ENCODE measurements around the gene ERP27. TPM values are rescaled to one million over a fixed set of nuclear protein-coding genes. Genes with fewer than 3 reads are reported as not detected.
A peak's percentile ranks its signal among the peaks of the same experiment; 100 is the strongest.

The ERP27 gene
- total RNA-seq, 2 donors from 2014 or later, result 1.0 to 1.2 TPM

DNA sequence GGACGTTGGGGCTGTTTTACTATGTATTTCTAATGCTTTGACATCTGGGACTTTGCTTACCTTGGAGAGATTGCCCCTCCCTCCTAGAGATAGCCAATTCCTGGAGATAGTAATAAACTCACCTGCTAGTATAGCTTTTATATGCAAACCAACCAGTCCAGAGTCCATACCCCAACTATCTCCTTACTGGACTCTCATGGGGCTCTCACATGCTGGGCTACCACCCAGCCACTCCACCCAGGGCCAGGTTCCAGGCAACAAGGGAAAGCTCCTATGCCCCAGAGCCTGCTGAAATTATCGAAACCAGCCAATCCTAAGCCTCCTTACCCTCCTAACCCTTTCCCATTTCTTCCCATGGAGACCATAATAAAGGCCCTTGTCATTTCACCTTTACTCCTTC is 27.2 kb downstream of the ERP27 start:
- intact Hi-C loops (cut with DNase I), result loop anchor here in 1 of 2 donors (5.0 kb wide), 1 partner anchor 1689 kb away; no protein-coding TSS in a partner anchor
- DNase-seq (ENCODE audit: low spot score), result no peak

DNA sequence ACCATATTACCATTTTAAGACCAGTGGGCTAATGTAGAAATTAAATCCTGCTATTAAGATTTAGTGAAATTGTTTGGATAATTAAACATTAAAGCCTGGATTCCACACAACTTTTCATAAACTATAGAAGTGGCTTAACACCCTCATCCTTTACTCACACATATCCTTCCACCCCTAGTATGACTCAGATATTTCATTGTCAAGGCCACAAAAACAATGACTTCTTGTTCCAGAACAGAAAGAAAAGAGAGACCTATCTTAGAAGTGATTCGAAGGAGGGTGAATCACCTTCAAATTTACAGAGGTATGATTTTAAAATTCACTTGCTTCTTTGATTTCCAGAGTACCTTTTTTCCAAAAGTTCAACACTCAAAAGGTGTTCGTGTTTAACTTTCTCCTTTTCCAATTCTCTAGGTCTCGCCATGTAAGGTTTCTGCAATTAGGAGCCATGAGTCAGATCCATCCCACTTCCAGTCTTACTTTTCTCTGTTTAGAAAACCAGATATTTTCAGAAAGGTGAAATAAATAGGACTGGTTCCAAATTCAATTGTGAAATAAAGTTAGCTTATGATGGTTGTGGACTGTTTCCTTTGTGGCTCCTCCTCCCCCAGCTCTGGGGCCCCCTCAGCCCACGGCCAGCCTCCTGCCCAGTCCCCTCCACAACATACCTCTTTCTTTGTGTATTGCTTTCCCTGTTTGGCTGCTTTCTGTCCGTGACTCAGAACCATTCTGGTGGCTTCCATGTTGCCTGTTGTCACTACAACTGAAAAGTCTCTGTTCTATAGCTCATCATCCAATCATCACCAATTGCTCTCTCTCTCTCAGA is 28.0 kb downstream of the ERP27 start:
- no peak for DNase-seq (ENCODE audit: low spot score)
- intact Hi-C loops (cut with DNase I), result loop anchor here in 1 of 2 donors (5.0 kb wide), 1 partner anchor 1688 kb away; no protein-coding TSS in a partner anchor

DNA sequence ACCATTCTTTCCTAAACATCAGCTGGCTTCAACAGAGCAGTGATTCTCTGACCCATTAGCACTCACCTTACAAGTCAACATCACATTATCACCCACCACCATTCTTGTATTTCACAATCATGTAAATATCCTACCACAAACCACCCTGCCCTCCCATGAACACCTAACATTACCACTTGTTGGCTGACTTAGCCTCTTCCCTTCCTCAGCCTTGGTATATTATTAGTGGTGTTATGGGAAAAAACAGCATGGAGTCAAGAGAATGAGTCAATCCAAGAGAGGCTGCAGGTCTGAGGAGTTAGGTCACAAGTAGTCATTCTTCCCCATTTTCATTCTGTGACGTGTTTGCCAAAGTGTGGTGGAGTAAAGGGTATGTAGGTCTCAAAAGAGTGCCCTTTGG is 30.4 kb downstream of the ERP27 start:
- no peak for DNase-seq (ENCODE audit: low spot score)
- intact Hi-C loops (cut with DNase I), result loop anchor here in 1 of 2 donors (5.0 kb wide), 1 partner anchor 726 kb away; no protein-coding TSS in a partner anchor

DNA sequence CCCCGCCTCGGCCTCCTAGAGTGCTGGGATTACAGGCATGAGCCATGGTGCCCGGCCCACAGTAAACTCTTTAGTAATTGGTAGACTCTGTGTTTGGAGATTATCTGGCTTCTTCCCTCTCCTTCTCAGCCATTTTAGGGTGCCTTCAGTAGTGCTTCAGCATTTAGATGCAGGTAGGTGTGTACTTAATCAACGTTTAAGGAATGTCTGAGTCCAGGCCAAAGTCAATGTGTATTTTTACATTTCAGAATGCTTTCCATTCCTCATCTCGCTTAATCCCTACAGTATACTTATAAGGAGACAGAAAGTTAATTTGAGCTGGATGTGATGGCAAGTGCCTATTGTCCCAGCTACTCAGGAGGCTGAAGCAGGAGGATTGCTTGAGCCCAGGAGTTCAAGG is 32.2 kb downstream of the ERP27 start:
- intact Hi-C loops (cut with DNase I), result loop anchor here in 1 of 2 donors (5.0 kb wide), 1 partner anchor 724 kb away; no protein-coding TSS in a partner anchor
- DNase-seq (ENCODE audit: low spot score), result no peak

DNA sequence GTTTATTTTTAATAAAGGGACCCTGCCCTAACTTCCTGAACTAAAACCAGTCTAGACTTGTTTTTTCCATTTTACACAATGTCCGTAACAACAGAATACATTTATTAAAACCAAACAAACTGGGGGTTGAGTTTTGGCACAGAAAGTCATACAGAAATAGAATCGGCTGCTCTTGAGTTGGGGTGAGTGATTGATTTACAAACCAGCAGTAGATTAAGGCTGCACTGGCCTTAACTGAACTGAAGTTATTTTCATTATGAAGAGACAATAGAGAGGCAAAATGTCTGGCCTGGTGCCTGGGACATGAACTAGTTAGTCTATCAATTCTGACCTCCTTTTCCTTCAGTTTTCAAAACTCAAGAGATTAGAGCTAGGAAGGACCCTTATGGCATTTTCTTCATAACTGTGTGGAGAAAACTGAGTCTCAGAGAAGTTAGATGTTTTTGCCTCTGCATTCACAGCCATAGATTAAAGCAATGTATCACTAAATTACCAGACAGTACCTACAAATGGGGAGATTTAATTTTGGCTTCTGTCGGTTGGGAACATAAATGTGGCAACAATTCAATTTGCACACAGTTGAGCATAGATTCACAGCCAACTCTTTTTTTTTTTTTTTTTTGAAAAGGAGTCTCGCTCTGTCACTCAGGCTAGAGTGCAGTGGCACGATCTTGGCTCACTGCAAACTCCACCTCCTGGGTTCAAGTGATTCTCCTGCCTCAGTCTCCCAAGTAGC is 32.9 kb downstream of the ERP27 start:
- intact Hi-C loops (cut with DNase I), result loop anchor here in 1 of 2 donors (5.0 kb wide), 1 partner anchor 723 kb away; no protein-coding TSS in a partner anchor
- no peak for DNase-seq (ENCODE audit: low spot score)

DNA sequence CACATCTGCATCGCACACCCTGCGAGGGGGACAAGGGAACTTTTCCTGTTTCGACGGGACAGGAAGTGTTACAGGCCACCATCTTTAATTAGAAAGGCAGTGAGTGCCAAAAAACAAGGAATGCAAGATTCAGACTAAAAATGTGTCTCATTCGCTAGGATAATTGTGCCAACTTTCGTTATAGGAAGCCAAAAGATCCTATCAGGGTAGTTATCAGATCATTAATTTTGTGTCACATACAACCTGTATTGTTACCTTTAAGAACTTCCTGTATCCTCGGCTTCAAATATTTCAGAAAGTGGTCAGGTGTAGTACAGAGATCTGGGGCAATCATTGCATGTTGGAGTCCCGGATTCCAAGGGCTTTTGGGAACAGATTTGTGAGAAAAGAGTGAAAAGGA is 33.5 kb downstream of the ERP27 start:
- intact Hi-C loops (cut with DNase I), result loop anchor here in 1 of 2 donors (5.0 kb wide), 1 partner anchor 723 kb away; no protein-coding TSS in a partner anchor
- no peak for DNase-seq (ENCODE audit: low spot score)

DNA sequence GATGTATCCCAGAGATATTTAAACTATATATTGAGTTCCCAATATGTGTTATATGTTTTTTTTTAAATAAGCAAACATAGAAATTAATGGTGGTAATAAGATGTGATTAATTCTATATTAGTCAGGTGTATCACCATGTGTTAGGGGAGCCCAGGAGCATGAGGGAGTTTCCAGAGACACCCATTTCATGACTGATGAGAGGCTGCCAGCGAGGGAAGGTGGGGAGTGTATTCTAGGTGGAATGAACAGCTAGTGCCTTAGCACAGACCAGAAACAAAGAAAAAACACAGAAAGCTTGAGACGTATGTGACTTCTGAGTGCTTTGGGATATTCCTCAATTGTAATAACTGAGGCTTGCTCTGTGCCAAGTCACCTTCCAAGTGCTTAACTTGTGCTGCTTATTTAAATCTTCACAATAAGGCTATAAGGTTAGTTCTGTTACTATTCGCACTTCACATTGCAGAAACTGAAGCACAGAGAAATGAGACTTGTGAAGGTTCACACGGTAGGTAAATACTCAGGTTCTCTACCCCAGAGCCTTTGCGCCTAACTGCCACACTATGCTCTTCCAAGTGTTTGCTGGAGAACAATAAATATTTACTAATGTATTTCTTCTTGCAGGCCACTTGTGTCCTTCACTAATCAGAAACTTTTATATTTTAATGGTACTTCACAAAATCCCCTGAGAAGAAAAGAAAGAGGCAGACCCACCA is 34.8 kb downstream of the ERP27 start:
- intact Hi-C loops (cut with DNase I), result no loop called here
- DNase-seq (ENCODE audit: low spot score), result no peak

DNA sequence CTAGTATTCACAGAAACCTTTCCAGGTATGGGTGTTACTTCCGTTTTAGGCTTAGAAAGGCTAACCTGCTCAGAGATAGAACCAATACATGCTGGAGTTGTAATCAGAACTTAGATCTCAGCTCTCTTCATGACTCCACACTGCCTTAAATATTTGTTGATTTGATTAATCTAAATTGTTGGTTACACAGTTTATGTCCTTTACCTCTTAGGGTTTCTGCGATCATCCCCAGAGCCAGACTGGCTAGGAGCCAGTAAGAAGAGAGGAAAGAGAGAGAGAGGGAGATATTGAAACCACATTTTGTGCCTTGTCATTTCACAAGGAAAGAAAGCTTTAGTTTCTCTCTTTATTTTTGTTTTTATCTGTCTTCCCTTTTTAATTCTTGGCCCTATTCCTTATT is 35.9 kb downstream of the ERP27 start:
- intact Hi-C loops (cut with DNase I), result no loop called here
- no peak for DNase-seq (ENCODE audit: low spot score)

DNA sequence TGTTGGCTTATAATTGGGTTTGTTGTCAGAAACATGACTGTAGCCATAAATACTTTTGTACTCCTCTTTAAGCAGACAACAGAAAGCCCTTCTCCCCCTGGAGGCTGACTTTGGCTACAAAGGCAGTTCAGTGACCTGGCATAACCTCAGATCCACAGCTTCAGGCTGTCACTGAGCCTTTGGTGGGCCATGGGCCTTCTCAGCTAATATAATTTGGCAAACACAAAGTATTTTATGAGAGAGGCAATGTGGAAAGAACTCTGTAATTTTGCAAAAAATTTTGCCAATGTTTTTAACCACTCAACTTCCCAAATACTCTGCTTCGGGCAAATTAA is 37.1 kb downstream of the ERP27 start:
- intact Hi-C loops (cut with DNase I), result no loop called here
- no peak for DNase-seq (ENCODE audit: low spot score)

DNA sequence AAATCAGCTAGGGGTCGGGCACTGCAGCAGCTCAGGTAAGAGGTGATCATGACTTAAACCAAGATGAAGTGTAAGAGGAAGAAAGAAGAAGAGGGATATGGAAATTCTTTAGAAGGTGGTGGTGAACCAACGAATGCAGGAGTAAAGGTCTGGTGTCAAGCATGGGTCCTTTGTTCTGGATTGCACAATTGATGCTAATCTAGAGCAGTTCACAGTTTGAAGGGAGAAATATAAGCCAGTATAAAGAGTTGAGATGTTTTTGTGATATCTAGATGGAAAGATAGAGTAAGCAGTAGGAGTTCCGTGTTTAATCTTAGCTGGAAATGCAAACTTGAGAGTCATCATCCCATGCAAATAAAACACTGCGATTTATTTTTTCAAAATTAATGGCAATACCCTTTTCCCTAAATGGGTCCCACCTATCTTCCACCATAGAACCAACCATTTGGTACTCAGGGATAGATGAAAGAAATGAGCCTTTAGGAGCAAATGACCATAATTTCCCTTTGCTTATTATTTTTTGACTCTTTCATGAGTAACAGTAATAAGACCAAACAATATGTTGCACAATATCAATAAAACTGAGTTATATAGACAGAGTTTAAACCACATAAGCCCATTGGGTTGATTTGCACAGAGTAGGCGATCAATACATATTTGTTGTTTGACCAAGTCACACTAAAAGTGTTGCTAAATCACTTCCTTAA is 37.7 kb downstream of the ERP27 start:
- intact Hi-C loops (cut with DNase I), result no loop called here
- DNase-seq (ENCODE audit: low spot score), result no peak

DNA sequence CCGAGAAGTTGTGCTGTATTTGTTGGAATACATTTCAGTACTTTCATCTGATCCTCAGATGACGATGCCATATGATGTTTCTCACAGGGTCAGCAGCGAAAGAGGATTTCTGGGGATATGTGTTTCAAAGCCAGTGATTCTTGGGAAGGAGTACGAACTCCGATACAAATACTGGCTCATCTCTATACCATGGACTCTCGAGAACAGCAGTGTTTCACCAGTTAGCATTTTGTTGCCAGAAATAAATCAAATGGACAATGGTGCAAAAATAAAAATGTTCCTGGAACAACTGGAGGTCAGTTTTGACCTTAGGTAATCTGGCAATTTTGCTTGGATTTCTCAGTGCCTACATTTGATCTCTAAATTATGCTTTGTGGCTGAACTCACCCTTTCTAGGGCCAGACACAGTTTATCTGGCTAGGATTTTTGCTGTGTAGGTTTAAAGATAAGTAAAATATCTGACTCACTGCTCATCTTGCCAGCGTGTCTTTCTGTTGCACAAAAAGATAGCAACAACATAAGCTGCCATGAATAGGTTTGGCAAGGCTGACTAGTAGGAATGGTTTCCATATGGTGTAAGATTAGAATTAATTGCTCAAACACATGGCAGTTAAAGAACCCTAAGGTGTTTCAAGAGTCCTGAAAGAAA is 41.7 kb downstream of the ERP27 start:
- intact Hi-C loops (cut with DNase I), result no loop called here
- DNase-seq (ENCODE audit: low spot score), result no peak

DNA sequence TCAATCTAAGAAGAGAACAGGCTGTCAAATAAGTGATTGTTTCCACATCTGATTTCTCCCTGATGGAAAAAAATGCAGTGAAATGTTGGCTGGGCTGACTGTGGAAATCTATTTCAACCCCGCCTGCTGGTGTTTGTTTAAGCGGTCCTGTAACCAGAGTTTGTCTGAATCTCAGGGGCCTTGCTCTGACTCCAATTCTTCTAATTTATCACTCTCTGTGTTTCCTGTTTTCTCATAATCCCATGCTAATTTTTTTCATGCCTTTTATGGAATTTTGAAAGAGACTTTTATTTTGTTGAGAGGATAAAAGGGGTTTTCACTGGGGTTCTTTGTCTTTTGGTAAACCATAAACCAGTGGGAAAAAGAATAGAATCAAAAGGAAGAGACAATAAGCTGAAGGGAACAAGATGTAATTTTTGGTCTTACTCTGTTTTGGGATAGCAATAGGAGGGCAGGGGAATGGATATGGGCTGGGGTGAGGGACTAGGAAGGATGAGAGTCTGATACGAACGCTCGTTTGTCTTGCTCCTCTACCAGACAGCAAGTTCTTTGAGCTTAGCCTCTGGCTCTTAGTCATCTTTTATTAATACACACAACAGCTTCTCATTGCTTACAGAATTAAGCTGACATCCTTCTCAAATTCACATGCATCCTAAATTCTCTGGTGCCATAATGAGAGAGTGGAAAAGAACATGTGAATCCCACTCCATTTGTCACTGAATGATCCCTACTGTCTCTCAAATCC is 44.7 kb downstream of the ERP27 start:
- no peak for DNase-seq (ENCODE audit: low spot score)
- intact Hi-C loops (cut with DNase I), result loop anchor here (2.0 to 5.0 kb wide), 2 partner anchors 46 to 53 kb away; no protein-coding TSS in a partner anchor

DNA sequence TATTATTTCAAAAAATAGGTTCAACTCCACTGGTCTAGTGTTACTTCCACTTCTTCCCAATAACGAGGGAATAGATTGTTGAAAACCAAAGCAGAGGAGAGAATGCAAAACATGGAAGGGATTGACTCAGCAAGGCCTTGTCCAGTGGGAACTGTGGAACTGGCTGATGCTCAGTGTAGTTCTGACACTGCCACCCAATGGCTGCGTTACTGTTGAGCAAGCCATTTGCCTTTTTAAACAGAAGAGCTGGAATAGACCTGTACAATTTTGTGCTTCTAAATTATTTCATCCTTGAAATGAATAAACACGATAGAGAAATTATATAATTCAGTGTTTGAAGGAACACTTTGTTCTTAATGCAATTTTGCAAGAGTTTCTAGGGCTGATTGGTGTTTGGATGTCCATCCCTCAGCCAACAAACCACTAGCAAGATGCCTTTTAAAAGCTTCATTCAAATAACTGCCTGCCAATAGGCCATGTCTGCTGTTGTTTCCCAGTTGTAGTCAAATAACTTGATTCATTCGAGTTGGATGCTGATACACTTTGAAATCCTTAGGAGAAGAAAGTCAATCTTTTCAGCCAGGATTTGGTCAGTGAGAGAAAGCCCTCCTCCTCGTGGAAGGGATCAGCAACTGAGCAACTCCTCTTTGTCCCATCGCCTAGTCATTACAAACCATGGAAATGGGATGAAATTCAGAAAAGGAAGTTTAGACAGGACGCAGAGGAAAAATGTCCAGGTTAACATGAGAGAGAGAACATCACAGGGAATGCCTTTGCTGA is 45.4 kb downstream of the ERP27 start:
- intact Hi-C loops (cut with DNase I), result loop anchor here (2.0 to 5.0 kb wide), 2 partner anchors 46 to 52 kb away; no protein-coding TSS in a partner anchor
- DNase-seq (ENCODE audit: low spot score), result peak; percentile 84

DNA sequence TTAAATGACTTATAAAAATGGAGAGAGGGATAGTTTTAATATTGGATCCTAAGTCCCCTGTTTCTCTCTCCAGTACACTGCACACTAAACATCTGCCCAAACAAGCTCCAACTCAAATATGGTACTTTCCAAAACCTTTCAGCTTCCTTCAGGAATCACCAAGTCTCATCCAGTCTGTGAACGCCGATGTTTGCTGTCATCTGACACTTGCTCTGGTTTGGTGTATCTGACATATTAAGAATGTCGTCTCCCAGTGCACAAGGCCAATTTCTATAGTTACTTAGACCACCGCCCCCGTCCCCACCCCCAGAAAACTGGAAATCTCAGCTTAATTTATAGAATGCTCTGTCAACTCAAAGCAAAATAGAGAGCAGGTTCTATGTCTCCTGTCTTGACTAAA is 47.6 kb downstream of the ERP27 start:
- DNase-seq (ENCODE audit: low spot score), result no peak
- intact Hi-C loops (cut with DNase I), result loop anchor here in 1 of 2 donors (5.0 kb wide), 1 partner anchor 43 kb away; no protein-coding TSS in a partner anchor

DNA sequence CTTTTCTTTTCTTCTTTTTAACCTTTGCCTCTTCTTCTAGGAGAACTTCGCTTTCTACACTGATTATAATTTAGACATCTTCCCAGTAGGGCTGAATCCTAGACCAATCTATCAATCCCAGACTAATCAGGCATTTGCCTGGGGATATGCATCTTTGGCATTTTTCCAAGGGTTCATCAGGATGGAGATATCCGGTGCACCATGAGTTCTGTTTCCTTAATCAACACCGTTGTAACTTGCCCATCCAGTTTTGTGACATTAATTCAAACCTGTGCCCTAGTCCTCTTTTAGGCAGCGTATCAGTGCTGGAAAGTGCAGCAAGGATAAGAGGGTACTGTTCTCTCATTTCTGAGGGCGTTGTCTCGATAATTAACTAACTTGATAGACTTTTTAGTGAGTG is 52.1 kb downstream of the ERP27 start:
- intact Hi-C loops (cut with DNase I), result no loop called here
- no peak for DNase-seq (ENCODE audit: low spot score)

DNA sequence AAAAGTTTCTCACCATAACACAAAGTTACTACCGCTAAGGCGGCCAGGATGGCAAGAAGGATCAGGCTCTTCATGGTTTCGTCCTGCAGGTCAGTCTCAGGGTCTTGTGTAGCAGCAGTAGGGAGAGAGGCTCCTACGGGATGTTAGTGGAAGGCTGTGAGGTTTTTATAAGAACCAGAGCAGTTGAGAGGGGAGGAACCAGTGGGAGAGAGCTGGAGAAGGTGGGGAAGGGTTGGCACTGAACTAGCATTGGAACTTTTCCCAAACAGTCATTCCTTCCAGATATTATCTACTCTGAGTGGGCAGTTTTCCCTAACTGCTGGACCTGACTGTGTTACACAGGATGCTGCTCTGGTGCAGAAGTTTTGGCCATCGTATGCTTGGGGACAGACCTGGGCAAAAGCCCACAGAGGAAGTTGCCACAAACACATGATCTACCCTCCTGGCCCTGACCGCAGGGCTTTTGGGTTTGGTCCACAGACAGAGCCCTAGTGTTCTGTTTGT is 52.6 kb downstream of the ERP27 start, which contains the start of gene MGP:
Gene MGP (minus strand): TSS at position 137 of the 504 bp plus-strand sequence. CDS start 63 bp downstream, at position 74.
- intact Hi-C loops (cut with DNase I), result no loop called here
- DNase-seq (ENCODE audit: low spot score), result peak; percentile 82

DNA sequence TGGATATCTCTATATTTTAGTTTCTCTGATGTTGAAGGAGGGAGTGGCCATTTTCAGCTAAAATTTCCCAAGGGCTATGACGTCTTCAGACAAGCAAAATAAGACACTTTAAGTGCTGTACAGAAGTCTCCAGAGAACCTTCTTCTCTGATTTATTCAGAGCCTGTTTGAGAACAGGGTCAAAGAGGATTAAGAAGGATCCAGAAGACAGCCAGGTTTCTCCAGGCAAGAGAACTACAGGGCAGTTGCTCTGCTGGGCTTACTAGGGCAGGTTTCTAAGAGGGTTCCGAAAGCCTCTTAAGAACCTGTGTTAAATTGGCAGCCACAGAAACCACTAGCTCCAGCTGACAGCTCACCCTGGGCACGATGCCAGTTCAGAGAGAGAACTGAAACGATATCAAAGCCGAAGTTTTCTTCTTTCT is 53.9 kb downstream of the ERP27 start:
- intact Hi-C loops (cut with DNase I), result no loop called here

More for the DNA sequence above, 53.9 kb downstream of the ERP27 start:
- DNase-seq (ENCODE audit: low spot score), result peak; percentile 93

Measured in posterior vena cava (tissue), 2 donors.